ENCODE data around the gene TRIM33.

Gene TRIM33

DNA sequence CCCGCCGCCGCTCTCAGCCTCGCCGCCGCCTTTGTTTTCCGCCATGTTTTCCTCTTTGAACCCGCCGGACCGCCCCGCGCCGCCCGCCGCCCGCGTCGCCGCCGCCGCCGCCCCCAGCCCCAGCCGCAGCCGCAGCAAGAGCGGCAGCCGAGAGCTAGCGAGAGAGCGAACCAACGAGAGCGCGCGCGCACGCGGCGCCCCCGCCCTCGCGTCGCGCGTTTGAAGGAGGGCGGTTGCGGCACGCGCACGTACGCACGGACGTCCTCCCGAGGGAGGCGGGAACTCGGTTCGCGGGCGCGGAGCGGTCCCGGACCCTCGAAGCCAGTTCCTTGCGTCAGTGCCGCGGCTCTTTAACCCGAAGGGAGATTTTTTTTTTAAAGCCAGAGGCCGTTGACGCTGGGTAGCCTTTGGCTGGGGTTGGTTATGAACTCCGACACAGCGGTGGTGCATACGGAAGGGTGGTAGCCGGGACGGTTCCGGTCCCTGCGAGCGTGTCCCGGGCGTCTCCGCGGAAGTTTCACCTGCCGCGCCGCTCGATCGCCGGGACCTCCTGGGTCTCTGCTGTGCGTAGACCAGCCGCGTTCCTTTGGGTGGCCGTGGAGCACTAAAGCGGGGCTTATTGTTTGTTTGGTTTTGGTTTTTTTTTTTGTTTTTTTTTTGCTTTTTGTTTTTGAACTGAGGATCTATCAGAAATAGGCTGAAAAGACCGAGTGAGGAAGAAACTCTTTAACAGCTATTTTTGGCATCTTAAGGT, at the start of gene TRIM33:
Gene TRIM33, minus strand, starts transcription at position 172 of the 754 bp plus-strand sequence. Its CDS starts 127 bp downstream, at position 45.
- no peaks in the 10 kb centered on the region; the same call in 1 of the 2 replicates for H3K4me1 ChIP-seq (ENCODE audit: insufficient read depth, low read length)

DNA sequence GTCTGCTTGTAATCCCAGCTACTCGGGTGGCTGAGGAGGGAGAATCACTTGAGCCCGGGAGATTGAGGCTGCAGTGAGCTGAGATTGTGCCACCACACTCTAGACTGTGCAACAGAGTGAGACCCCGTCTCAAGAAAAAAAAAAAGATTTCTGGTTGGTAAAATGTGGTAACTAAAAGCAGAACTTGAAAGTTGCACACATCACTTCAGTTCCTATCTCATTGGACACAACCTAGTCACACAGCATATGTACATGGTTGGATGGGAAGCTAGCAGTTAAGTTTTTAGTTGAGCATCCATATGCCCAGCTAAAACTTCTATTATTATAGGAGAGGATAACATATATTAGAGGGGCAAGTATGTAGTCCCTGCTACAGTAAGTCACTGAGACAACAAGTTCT, 48.4 kb upstream of the TRIM33 start:
- Histone ChIP-seq H3K36me3 (ENCODE audit: insufficient read depth, low read length) (no peaks in the 10 kb centered on the region), H3K9me3 (ENCODE audit: control insufficient read depth, insufficient read depth, low read length) (no peaks in the 10 kb centered on the region), H3K9ac (ENCODE audit: low read depth, low read length) (no peak overlapping the region), H3K4me1 (ENCODE audit: insufficient read depth, low read length) (no peaks in the 10 kb centered on the region)

More for the DNA sequence above, at the start of gene TRIM33:
- Histone ChIP-seq H3K36me3 (ENCODE audit: insufficient read depth, low read length) (no peaks in the 10 kb centered on the region), H3K9me3 (ENCODE audit: control insufficient read depth, insufficient read depth, low read length) (no peaks in the 10 kb centered on the region), H3K9ac (ENCODE audit: low read depth, low read length) (peak within 1 kb of the TSS; percentile 100)

DNA sequence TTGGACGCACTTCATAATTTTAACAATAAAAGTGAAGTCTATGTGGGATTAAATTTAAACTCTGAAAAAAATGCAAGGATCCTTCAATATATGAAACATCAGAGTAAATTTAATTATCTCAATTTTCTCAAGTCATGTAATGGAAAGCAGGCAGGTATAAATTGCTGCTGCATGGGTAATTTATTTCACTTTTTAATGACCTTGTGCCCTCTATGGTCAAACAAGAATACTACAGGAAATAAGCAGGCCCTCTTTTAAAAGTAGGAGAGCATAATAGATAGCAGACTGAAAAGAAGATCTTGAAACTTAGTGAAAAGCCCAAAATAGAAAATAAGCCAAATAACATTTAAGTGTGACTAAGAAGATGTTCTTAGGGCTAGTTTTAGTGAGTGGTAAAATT, 47.5 kb upstream of the TRIM33 start:
- Histone ChIP-seq H3K4me1 (ENCODE audit: insufficient read depth, low read length) (no peaks in the 10 kb centered on the region), H3K36me3 (ENCODE audit: insufficient read depth, low read length) (no peaks in the 10 kb centered on the region), H3K9me3 (ENCODE audit: control insufficient read depth, insufficient read depth, low read length) (no peaks in the 10 kb centered on the region), H3K9ac (ENCODE audit: low read depth, low read length) (no peak overlapping the region)

DNA sequence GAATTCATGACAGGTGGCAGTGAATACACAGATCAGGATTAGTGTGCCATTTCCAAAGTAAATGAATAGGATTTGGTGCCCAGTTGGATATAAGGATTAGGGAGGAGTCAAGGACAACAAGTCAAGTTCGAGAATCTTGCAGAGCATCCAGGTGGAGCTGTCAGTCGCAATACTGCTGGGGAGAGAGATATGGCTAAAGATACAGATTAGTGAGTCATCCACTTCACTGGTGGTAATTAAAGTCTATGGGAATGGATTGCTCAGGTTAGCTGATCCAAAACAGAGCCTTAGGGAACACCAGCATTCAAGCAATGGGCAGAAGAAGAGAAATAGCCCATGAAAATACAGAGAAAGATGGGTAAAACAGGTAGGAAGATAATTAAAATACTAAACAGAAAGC, 43.6 kb upstream of the TRIM33 start:
- no peaks in the 10 kb centered on the region for H3K36me3 ChIP-seq (ENCODE audit: insufficient read depth, low read length)
- 0 out of 2 replicates have a peak, but pooled peaks cover 3% of the 10 kb centered on the region for H3K4me1 ChIP-seq (ENCODE audit: insufficient read depth, low read length)
- H3K9me3 ChIP-seq (ENCODE audit: control insufficient read depth, insufficient read depth, low read length) = no peaks in the 10 kb centered on the region
- no peak overlapping the region for H3K9ac ChIP-seq (ENCODE audit: low read depth, low read length)

DNA sequence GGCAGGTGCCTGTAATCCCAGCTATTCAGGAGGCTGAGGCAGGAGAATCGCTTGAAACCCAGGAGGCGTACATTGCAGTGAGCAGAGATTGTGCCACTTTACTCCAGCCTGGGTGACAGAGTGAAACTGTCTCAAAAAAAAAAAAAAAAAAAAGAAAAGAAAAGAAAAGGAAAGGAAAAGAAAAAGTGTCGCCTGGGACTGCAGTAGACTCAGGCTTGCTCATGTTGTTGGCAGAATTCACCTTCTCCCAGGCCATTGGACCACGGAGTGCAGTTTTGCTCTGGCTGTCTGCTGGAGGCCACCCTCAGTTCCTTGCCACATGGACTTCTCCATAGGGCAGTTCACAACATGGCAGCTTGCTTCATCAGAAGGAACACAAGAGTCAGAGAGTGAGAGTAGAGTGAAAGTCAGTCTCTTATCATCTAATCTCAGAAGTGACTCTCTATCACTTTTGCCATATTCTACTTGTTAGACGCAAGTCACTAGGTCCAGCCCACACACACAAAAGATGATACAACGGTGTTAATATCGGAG, 41.2 kb upstream of the TRIM33 start:
- 0 out of 2 replicates have a peak, but pooled peaks cover 3% of the 10 kb centered on the region for H3K4me1 ChIP-seq (ENCODE audit: insufficient read depth, low read length)
- H3K9ac ChIP-seq (ENCODE audit: low read depth, low read length) = no peak overlapping the region
- H3K36me3 ChIP-seq (ENCODE audit: insufficient read depth, low read length) = no peaks in the 10 kb centered on the region
- no peaks in the 10 kb centered on the region for H3K9me3 ChIP-seq (ENCODE audit: control insufficient read depth, insufficient read depth, low read length)

DNA sequence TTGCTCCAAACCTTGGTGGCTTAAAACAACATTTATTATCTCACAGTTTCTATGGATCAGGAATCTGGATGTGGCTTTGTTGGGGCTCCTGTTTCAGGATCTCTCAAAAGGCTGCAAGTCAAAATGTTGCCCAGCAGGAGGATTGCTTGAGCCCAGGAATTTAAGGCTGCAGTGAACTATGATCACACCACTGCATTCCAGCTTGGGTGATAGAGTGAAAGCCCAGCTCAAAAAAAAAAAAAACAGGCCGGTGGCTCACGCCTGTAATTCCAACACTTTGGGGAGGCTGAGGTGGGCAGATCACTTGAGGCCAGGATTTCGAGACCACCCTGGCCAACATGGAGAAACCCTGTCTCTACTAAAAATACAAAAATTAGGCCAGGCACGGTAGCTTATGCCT, 40.4 kb upstream of the TRIM33 start:
- no peaks in the 10 kb centered on the region for H3K36me3 ChIP-seq (ENCODE audit: insufficient read depth, low read length)
- H3K4me1 ChIP-seq (ENCODE audit: insufficient read depth, low read length) = 0 out of 2 replicates have a peak, but pooled peaks cover 3% of the 10 kb centered on the region
- no peak overlapping the region for H3K9ac ChIP-seq (ENCODE audit: low read depth, low read length)
- no peaks in the 10 kb centered on the region for H3K9me3 ChIP-seq (ENCODE audit: control insufficient read depth, insufficient read depth, low read length)

DNA sequence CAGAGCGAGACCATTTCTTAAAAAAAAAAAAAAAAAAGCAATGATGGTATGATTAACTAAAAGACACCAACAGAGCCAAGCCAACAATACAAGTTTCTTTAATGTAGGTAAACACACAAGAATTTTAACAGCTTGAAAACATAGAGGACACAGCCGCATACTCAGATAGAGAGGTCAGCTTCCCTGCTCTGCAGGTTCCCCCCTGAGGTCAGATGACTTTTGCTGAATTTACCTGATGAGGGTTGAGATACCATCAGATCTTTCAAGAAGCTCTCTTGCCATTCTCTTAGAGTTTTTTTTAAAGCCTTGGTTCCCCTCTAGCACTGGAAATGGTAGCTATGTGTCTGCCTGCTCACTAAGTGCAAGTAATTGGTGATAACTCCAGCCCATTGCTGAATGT, 39.3 kb upstream of the TRIM33 start:
- no peaks in the 10 kb centered on the region for H3K9me3 ChIP-seq (ENCODE audit: control insufficient read depth, insufficient read depth, low read length)
- no peak overlapping the region for H3K9ac ChIP-seq (ENCODE audit: low read depth, low read length)
- no peaks in the 10 kb centered on the region for H3K36me3 ChIP-seq (ENCODE audit: insufficient read depth, low read length)
- H3K4me1 ChIP-seq (ENCODE audit: insufficient read depth, low read length) = 0 out of 2 replicates have a peak, but pooled peaks cover 3% of the 10 kb centered on the region

DNA sequence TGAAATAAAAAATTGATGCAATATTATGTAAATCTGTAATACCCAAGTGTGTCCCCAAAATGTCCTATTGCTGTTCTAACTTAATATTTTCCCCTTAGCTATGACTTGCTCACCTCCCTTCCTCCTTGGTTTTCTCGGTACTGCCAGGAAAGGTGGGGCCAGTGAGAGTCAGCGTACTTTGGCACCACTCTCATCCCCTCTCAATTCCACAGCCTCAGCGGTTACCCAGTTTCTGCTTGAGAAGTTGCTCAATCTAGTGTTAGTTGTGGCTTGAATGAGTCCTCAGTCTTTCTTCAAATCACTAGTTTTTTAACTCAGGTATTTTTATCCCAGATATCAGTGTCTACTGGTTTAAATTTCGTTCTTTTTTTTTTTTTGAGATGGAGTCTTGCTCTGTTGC, 38.1 kb upstream of the TRIM33 start:
- no peaks in the 10 kb centered on the region for H3K36me3 ChIP-seq (ENCODE audit: insufficient read depth, low read length)
- H3K4me1 ChIP-seq (ENCODE audit: insufficient read depth, low read length) = 0 out of 2 replicates have a peak, but pooled peaks cover 3% of the 10 kb centered on the region
- H3K9ac ChIP-seq (ENCODE audit: low read depth, low read length) = no peak overlapping the region
- no peaks in the 10 kb centered on the region for H3K9me3 ChIP-seq (ENCODE audit: control insufficient read depth, insufficient read depth, low read length)

DNA sequence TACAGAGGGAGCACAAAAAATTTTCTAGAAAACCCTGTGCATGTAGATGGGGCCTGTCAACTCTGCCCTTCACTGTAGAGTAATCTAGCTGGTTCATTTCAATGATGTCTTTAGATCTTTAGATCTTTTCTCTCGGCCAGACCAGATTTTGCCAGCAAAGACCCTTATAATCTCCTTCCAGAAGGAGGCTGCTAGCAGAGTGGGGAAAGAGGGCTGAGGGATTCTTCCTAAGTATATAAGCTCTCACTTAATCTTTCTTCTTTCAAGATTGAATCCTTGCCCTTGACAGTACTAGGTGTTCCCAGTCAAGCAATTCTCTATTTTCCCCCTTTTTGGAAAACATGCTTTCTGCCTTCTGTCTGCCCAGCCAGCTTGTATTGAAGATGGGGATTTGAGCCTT, 36.1 kb upstream of the TRIM33 start:
- H3K4me1 ChIP-seq (ENCODE audit: insufficient read depth, low read length) = 0 out of 2 replicates have a peak, but pooled peaks cover 3% of the 10 kb centered on the region
- H3K36me3 ChIP-seq (ENCODE audit: insufficient read depth, low read length) = no peaks in the 10 kb centered on the region
- no peaks in the 10 kb centered on the region for H3K9me3 ChIP-seq (ENCODE audit: control insufficient read depth, insufficient read depth, low read length)
- H3K9ac ChIP-seq (ENCODE audit: low read depth, low read length) = no peak overlapping the region

DNA sequence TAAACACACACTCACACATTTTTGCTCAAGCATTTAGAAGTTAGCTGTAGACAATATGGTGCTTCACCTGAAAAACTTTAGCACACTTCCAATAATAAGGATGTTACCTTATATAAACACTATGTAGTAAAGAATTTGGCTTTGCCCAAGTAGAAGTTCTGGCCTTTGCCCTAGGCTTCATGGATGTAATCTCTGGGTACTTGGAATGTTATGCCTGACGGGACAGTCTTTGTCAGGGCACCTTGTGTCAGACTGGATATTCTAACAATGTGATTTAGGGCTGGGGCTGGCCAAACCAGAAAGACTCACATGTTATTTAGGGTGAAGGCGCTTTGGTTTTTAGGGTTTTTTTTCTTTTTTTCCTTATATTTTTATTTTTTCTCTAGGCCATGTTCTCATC, 34.8 kb upstream of the TRIM33 start:
- Histone ChIP-seq H3K4me1 (ENCODE audit: insufficient read depth, low read length) (no peaks in the 10 kb centered on the region), H3K9ac (ENCODE audit: low read depth, low read length) (no peak overlapping the region), H3K9me3 (ENCODE audit: control insufficient read depth, insufficient read depth, low read length) (no peaks in the 10 kb centered on the region), H3K36me3 (ENCODE audit: insufficient read depth, low read length) (no peaks in the 10 kb centered on the region)

DNA sequence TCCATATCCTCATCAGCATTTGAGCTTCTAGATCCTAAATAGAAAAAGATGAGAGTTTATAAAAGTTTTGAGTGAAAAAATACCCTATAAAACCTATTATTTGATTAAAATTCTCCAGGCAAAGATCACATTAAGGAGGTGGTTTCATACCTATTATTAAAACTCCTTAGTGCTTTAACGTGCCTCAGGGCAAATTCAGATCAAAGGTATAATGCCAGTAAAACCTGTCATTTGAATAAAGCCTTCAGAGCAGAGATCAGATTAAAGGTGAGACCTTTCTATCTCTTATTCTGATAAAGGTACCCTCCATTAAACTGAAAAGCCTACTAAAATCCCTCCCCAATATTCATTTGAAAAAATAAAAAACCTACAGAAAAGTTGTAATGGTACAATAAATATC, 34.3 kb upstream of the TRIM33 start:
- Histone ChIP-seq H3K4me1 (ENCODE audit: insufficient read depth, low read length) (no peaks in the 10 kb centered on the region), H3K9ac (ENCODE audit: low read depth, low read length) (no peak overlapping the region), H3K36me3 (ENCODE audit: insufficient read depth, low read length) (no peaks in the 10 kb centered on the region), H3K9me3 (ENCODE audit: control insufficient read depth, insufficient read depth, low read length) (no peaks in the 10 kb centered on the region)

DNA sequence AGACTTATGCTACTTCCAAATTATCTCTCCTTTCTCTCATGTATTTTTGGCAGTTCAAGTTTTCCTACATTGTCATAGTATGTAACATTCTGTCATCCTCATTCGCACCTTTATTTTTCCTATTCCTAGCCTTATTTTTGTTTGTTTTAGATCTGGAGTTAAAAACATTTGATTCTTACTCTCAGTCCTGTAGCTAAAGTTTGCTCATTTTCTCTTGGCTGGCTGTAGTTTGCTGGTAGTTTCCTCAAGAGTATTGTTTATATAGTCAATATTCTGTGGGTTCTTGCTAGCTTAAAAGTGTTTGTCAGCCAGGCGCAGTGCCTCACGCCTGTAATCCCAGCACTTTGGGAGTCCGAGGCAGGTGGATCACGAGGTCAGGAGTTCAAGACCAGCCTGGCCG, 29.8 kb upstream of the TRIM33 start:
- H3K9ac ChIP-seq (ENCODE audit: low read depth, low read length) = no peak overlapping the region
- H3K4me1 ChIP-seq (ENCODE audit: insufficient read depth, low read length) = no peaks in the 10 kb centered on the region
- no peaks in the 10 kb centered on the region for H3K36me3 ChIP-seq (ENCODE audit: insufficient read depth, low read length)
- no peaks in the 10 kb centered on the region for H3K9me3 ChIP-seq (ENCODE audit: control insufficient read depth, insufficient read depth, low read length)

DNA sequence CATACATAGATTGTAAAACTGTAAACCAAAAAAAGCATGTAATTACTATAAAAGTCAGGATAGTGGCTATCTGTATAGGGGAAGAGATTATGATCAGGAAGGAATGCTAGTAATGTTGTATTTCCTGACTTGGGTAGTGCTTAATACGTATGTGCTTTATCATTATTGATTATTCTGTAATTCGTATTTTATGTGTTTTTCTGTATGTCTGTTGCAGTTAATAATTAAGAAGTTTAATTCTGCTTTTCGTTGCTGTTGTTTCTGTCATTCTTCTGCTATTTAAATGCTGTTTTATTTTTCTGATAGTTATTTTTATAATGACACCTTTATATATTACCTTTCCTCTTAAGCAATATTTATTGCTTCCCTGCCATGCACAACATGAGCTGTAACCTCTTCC, 29.3 kb upstream of the TRIM33 start:
- no peaks in the 10 kb centered on the region for H3K4me1 ChIP-seq (ENCODE audit: insufficient read depth, low read length)
- H3K9ac ChIP-seq (ENCODE audit: low read depth, low read length) = no peak overlapping the region
- no peaks in the 10 kb centered on the region for H3K36me3 ChIP-seq (ENCODE audit: insufficient read depth, low read length)
- H3K9me3 ChIP-seq (ENCODE audit: control insufficient read depth, insufficient read depth, low read length) = no peaks in the 10 kb centered on the region

DNA sequence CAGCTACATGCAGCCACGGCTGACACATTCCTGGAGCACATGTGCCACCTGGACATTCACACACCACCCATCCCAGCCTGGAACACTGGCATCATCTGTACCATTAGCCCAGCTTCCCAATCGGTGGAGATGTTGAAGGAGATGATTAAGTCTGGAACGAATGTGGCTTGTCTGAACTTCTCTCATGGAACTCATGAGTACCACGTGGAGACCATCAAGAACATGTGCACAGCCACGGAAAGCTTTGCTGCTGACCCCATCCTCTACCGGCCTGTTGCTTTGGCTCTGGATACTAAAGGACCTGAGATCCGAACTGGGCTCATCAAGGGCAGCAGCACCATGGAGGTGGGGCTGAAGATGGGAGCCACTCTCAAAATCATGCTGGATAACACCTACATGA, 25.0 kb upstream of the TRIM33 start:
- H3K9ac ChIP-seq (ENCODE audit: low read depth, low read length) = no peak overlapping the region
- H3K4me1 ChIP-seq (ENCODE audit: insufficient read depth, low read length) = no peaks in the 10 kb centered on the region
- H3K36me3 ChIP-seq (ENCODE audit: insufficient read depth, low read length) = no peaks in the 10 kb centered on the region
- no peaks in the 10 kb centered on the region for H3K9me3 ChIP-seq (ENCODE audit: control insufficient read depth, insufficient read depth, low read length)

DNA sequence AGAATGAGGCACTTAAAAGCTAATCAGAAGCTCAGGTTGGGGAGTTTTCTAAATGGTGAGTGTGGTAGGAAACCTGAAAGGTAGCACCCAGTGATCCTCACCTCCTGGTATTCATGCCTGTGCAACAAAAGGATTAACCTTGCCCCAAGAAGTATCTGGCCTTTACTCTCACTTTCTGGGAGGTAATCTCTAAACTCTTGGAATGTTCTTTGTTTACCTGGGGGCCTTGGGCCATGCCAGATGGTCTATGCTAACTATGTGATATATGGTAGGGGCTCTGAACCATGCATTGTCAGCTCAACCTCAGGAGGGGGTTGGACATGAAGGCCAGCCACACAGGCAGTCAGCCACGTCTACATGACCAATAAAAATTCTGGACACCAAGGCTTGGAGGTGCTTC, 24.4 kb upstream of the TRIM33 start:
- Histone ChIP-seq H3K9me3 (ENCODE audit: control insufficient read depth, insufficient read depth, low read length) (no peaks in the 10 kb centered on the region), H3K4me1 (ENCODE audit: insufficient read depth, low read length) (no peaks in the 10 kb centered on the region)

More for the DNA sequence above, 24.4 kb upstream of the TRIM33 start:
- Histone ChIP-seq H3K9ac (ENCODE audit: low read depth, low read length) (no peak overlapping the region), H3K36me3 (ENCODE audit: insufficient read depth, low read length) (no peaks in the 10 kb centered on the region)
